H9 (cell line): ENCODE results near the gene C5orf58. TPM values are rescaled to one million over a fixed set of nuclear protein-coding genes. Genes with fewer than 3 reads are reported as not detected.

ENCODE experiments used
- DNase-seq: peaks from one replicate; pipeline ENCODE4 v3.0.0-alpha.2; 2017
- H2AFZ ChIP-seq: one replicate; pipeline ENCODE4 v1.6.1; 2013; ENCODE audit warnings: mild to moderate bottlenecking, low read length, control low read depth, moderate library complexity
- H2AK5ac ChIP-seq: 2 replicates; pipeline ENCODE4 v1.6.1; 2013; ENCODE audit warnings: low read length, control low read depth, mixed read lengths; ENCODE audit not compliant: insufficient read length
- H2BK120ac ChIP-seq: one replicate; pipeline ENCODE4 v1.6.1; 2013; ENCODE audit warnings: low read depth, mild to moderate bottlenecking, low read length, control low read depth, inconsistent platforms; ENCODE audit not compliant: poor library complexity, severe bottlenecking
- H2BK12ac ChIP-seq: 2 replicates; pipeline ENCODE4 v1.6.1; 2013; ENCODE audit warnings: low read length, control low read depth, mixed read lengths, low read depth; ENCODE audit not compliant: insufficient read length
- H2BK15ac ChIP-seq: 2 replicates; pipeline ENCODE4 v1.6.1; 2013; ENCODE audit warnings: low read depth, low read length, control low read depth
- H2BK20ac ChIP-seq: one replicate; pipeline ENCODE4 v1.6.1; 2013; ENCODE audit warnings: low read depth, mild to moderate bottlenecking, low read length, control low read depth, inconsistent platforms; ENCODE audit not compliant: poor library complexity, severe bottlenecking
- H2BK5ac ChIP-seq: 2 replicates; pipeline ENCODE4 v1.6.1; 2013; ENCODE audit warnings: low read length, control low read depth, mixed read lengths; ENCODE audit not compliant: insufficient read length
- H3K14ac ChIP-seq: 2 replicates; pipeline ENCODE4 v1.6.1; 2013; ENCODE audit warnings: low read length, control low read depth; ENCODE audit not compliant: insufficient read depth
- H3K18ac ChIP-seq: 2 replicates; pipeline ENCODE4 v1.6.1; 2013; ENCODE audit warnings: low read depth, mild to moderate bottlenecking, mixed read lengths, low read length, control low read depth; ENCODE audit not compliant: insufficient read length
- H3K23ac ChIP-seq: 2 replicates; pipeline ENCODE4 v1.6.1; 2013; ENCODE audit warnings: low read length, control low read depth, mixed read lengths, low read depth; ENCODE audit not compliant: insufficient read length
- H3K23me2 ChIP-seq: 2 replicates; pipeline ENCODE4 v1.6.1; 2013; ENCODE audit warnings: low read depth, mild to moderate bottlenecking, mixed read lengths, low read length, control low read depth; ENCODE audit not compliant: insufficient read length, poor library complexity, severe bottlenecking
- H3K27ac ChIP-seq: 2 replicates; pipeline ENCODE4 v1.5.1; 2013; ENCODE audit warnings: low read length, control low read depth, mixed read lengths, low read depth; ENCODE audit not compliant: insufficient read length
- H3K27me3 ChIP-seq: 2 replicates; pipeline ENCODE4 v1.6.1; 2013; ENCODE audit warnings: low read length, control low read depth, inconsistent platforms; ENCODE audit not compliant: insufficient read depth
- H3K4ac ChIP-seq: 2 replicates; pipeline ENCODE4 v1.6.1; 2013; ENCODE audit warnings: low read depth, mild to moderate bottlenecking, control low read depth, inconsistent platforms, low read length, moderate library complexity
- H3K4me1 ChIP-seq: 2 replicates; pipeline ENCODE4 v1.6.1; 2013; ENCODE audit warnings: low read length, control low read depth, inconsistent platforms; ENCODE audit not compliant: insufficient read depth
- H3K4me2 ChIP-seq: 2 replicates; pipeline ENCODE4 v1.6.1; 2013; ENCODE audit warnings: low read length, control low read depth, mixed read lengths; ENCODE audit not compliant: insufficient read length, insufficient read depth
- H3K56ac ChIP-seq: 2 replicates; pipeline ENCODE4 v1.6.1; 2013; ENCODE audit warnings: low read depth, mild to moderate bottlenecking, mixed read lengths, low read length, control low read depth; ENCODE audit not compliant: insufficient read length
- H3K79me1 ChIP-seq: 2 replicates; pipeline ENCODE4 v1.6.1; 2013; ENCODE audit warnings: low read depth, mild to moderate bottlenecking, moderate library complexity, low read length, control low read depth, inconsistent platforms; ENCODE audit not compliant: insufficient read depth, poor library complexity, severe bottlenecking
- H3K79me2 ChIP-seq: 2 replicates; pipeline ENCODE4 v1.6.1; 2013; ENCODE audit warnings: low read length, control low read depth, inconsistent platforms; ENCODE audit not compliant: insufficient read depth
- H3K9ac ChIP-seq: 2 replicates; pipeline ENCODE4 v1.6.1; 2013; ENCODE audit warnings: low read length, control low read depth, mixed read lengths; ENCODE audit not compliant: insufficient read length; ENCODE audit errors: extremely low read depth
- H3K9me3 ChIP-seq: one replicate; pipeline ENCODE4 v1.6.1; 2013; ENCODE audit warnings: low read depth, low read length, inconsistent platforms; ENCODE audit not compliant: control insufficient read depth
- H3T11ph ChIP-seq: one replicate; pipeline ENCODE4 v1.6.1; 2013; ENCODE audit warnings: mild to moderate bottlenecking, low read length, control low read depth, inconsistent platforms
- H4K20me1 ChIP-seq: one replicate; pipeline ENCODE4 v1.6.1; 2013; ENCODE audit not compliant: control insufficient read depth, insufficient read length, insufficient read depth
- H4K5ac ChIP-seq: 2 replicates; pipeline ENCODE4 v1.6.1; 2013; ENCODE audit warnings: low read depth, mild to moderate bottlenecking, mixed read lengths, low read length, control low read depth; ENCODE audit not compliant: insufficient read length
- H4K8ac ChIP-seq: replicated peaks from 2 replicates; pipeline ENCODE4 v1.6.1; 2013; ENCODE audit warnings: low read length, control low read depth, mixed read lengths, low read depth; ENCODE audit not compliant: insufficient read length
- H4K91ac ChIP-seq: 2 replicates; pipeline ENCODE4 v1.6.1; 2013; ENCODE audit warnings: low read depth, mild to moderate bottlenecking, moderate library complexity, mixed read lengths, low read length, control low read depth; ENCODE audit not compliant: insufficient read length
- H3K27ac Mint-ChIP-seq, 3 experiments: 2 replicates in 2 of 3; 3 replicates in 1 of 3; pipeline ENCODE4 v1.8.0; 2020 to 2021; ENCODE audit warnings: mixed read lengths in 3 of 3, mild to moderate bottlenecking in 1 of 3, moderate library complexity in 1 of 3
- H3K27me3 Mint-ChIP-seq: 2 replicates; pipeline ENCODE4 v1.8.0; 2021; ENCODE audit warnings: low read depth, mild to moderate bottlenecking, moderate library complexity, mixed read lengths
- H3K36me3 Mint-ChIP-seq, 3 experiments: 2 replicates in 2 of 3; 3 replicates in 1 of 3; pipeline ENCODE4 v1.8.0; 2020 to 2021; ENCODE audit warnings: low read depth in 3 of 3, mixed read lengths in 3 of 3; ENCODE audit not compliant: insufficient read depth in 1 of 3
- H3K4me1 Mint-ChIP-seq, 2 experiments: 2 replicates each; pipeline ENCODE4 v1.8.0; 2020; ENCODE audit warnings: mixed read lengths in 2 of 2
- H3K4me3 Mint-ChIP-seq, 2 experiments: 2 replicates in 1 of 2; 3 replicates in 1 of 2; pipeline ENCODE4 v1.8.0; 2020 to 2021; ENCODE audit warnings: mild to moderate bottlenecking in 2 of 2, mixed read lengths in 2 of 2, moderate library complexity in 1 of 2
- H3K9me3 Mint-ChIP-seq, 2 experiments: 2 replicates in 1 of 2; 3 replicates in 1 of 2; pipeline ENCODE4 v1.8.0; 2020; ENCODE audit warnings: mild to moderate bottlenecking in 2 of 2, mixed read lengths in 2 of 2, moderate library complexity in 1 of 2
- CTCF ChIP-seq: fragments of 200-600 bp; sonication (generic); conservative IDR thresholded peaks from 3 replicates; pipeline ENCODE4 v1.8.0; 2021; ENCODE audit warnings: antibody characterized with exemption, mild to moderate bottlenecking
- WGBS: extraction: QIAGEN DNeasy Blood & Tissue Kit; methylation state at CpG from one replicate; pipeline ENCODE4 v1.1.7; 2013; ENCODE audit warnings: missing lambda C conversion rate, low lambda C conversion rate, mixed read lengths; ENCODE audit not compliant: insufficient read length; ENCODE audit errors: extremely low coverage; 5-methylcytosine and 5-hydroxymethylcytosine counted together
- total RNA-seq: library from RNA; stranded (reverse); gene quantifications from 2 replicates; pipeline ENCODE4 v1.2.1, GENCODE V29; 2021

The C5orf58 gene
- total RNA-seq, 1 experiment from 2014 or later: 0.90 TPM

- H3K4me1 ChIP-seq: no peaks in the 10 kb centered on the region
- no peaks in the 10 kb centered on the region for H3K79me1 ChIP-seq
- H3K23me2 ChIP-seq: no peaks in the 10 kb centered on the region
- H3K79me2 ChIP-seq: no peaks in the 10 kb centered on the region
- no peak overlapping the region for H4K8ac ChIP-seq
- H2AK5ac ChIP-seq: no peak overlapping the region
- H3K9me3 Mint-ChIP-seq: no peaks in the 10 kb centered on the region
- peaks cover 17% of the 10 kb centered on the region for H3K27me3 Mint-ChIP-seq
- TF ChIP-seq CTCF: no peak
- no peak overlapping the region for H2BK20ac ChIP-seq
- no peak overlapping the region for H2AFZ ChIP-seq
- no peak overlapping the region for H2BK120ac ChIP-seq
- H3K9ac ChIP-seq: no peak overlapping the region
- no peak overlapping the region for H3K56ac ChIP-seq
- H3K18ac ChIP-seq: no peak overlapping the region
- H3K27ac Mint-ChIP-seq: no peak overlapping the region
- no peak overlapping the region for H3K14ac ChIP-seq
- no peaks in the 10 kb centered on the region for H4K20me1 ChIP-seq
- H2BK5ac ChIP-seq: no peak overlapping the region
- H3K4ac ChIP-seq: no peak overlapping the region
- no CpG with 5 or more reads among the region's 1 CpG for WGBS
- peaks cover 0 to 12% of the 10 kb centered on the region in 2 experiments for H3K4me1 Mint-ChIP-seq
- no peak overlapping the region for H3T11ph ChIP-seq
- no peaks in the 10 kb centered on the region for H3K27me3 ChIP-seq
- DNase-seq: no peak
- no peak overlapping the region for H2BK12ac ChIP-seq
- no peak overlapping the region for H3K4me3 Mint-ChIP-seq
- no peak overlapping the region for H3K27ac ChIP-seq
- no peak overlapping the region for H3K23ac ChIP-seq
- no peaks in the 10 kb centered on the region for H3K9me3 ChIP-seq
- H4K91ac ChIP-seq: no peak overlapping the region
- no peak overlapping the region for H4K5ac ChIP-seq
- H3K36me3 Mint-ChIP-seq: no peaks in the 10 kb centered on the region
- no peak overlapping the region for H2BK15ac ChIP-seq
- no peak overlapping the region for H3K4me2 ChIP-seq
Measured at GRCh38 chr5:170200876-170201275, 31.9 kb upstream of the C5orf58 start.
